LoVo (cell line): ENCODE results near the gene MARVELD1.
"Not testable (repeated sequence)": the region's sequence is repeated elsewhere in the genome, so short reads cannot be mapped to it uniquely, and the experiment has no call there.

Experiments
- DNase-seq: peaks from one replicate; pipeline ENCODE4 v3.0.0-alpha.2; 2016; ENCODE audit warnings: low spot score

Gene MARVELD1

GRCh38 chr10:97690133-97690532 lies 23.4 kb upstream of the MARVELD1 start:
- no peak for DNase-seq

GRCh38 chr10:97698072-97698655 lies 15.4 kb upstream of the MARVELD1 start:
- DNase-seq = not testable (repeated sequence)

GRCh38 chr10:97701438-97702069 lies 12.0 kb upstream of the MARVELD1 start:
- peak; percentile 73 for DNase-seq

GRCh38 chr10:97703398-97704067 lies 10.0 kb upstream of the MARVELD1 start:
- DNase-seq = no peak

GRCh38 chr10:97704341-97704740 lies 9.2 kb upstream of the MARVELD1 start:
- DNase-seq = no peak

- DNase-seq = no peak
Observed at GRCh38 chr10:97705006-97705670, 8.4 kb upstream of the MARVELD1 start.

- no peak for DNase-seq
Observed at GRCh38 chr10:97707134-97707861, 6.2 kb upstream of the MARVELD1 start.

GRCh38 chr10:97708167-97708566 lies 5.4 kb upstream of the MARVELD1 start:
- no peak for DNase-seq

- DNase-seq = peak; percentile 60
Observed at GRCh38 chr10:97708976-97709946, 4.3 kb upstream of the MARVELD1 start.

GRCh38 chr10:97711640-97712572 lies 1.6 kb upstream of the MARVELD1 start:
- DNase-seq = no peak

- DNase-seq = peak; percentile 63
Observed at GRCh38 chr10:97713826-97714400, 383 bp downstream of the MARVELD1 start.

- peak; percentile 50 for DNase-seq
Observed at GRCh38 chr10:97714401-97715258, 1.1 kb downstream of the MARVELD1 start.

- no peak for DNase-seq
Observed at GRCh38 chr10:97715259-97715874, 1.8 kb downstream of the MARVELD1 start.

- DNase-seq = no peak
Observed at GRCh38 chr10:97717627-97718026, 4.1 kb downstream of the MARVELD1 start.

- DNase-seq = no peak
Observed at GRCh38 chr10:97718178-97718577, 4.6 kb downstream of the MARVELD1 start.

- DNase-seq = peak; percentile 93
Observed at GRCh38 chr10:97718659-97719142, 5.2 kb downstream of the MARVELD1 start.

GRCh38 chr10:97719602-97720001 lies 6.1 kb downstream of the MARVELD1 start:
- DNase-seq = no peak
